Cardiac muscle cell (in vitro differentiated cells and primary cell): ENCODE data around the gene NKX1-1. TPM values are rescaled to one million over a fixed set of nuclear protein-coding genes. Genes with fewer than 3 reads are reported as not detected.

Source experiments
- DNase-seq, 2 donors: peaks; one replicate each; pipeline versions ENCODE4 v3.0.0 to v3.0.0-alpha.2; 2010 to 2017; ENCODE audit warnings: low read depth in 1 of 2, low spot score in 1 of 2
- H3K27ac ChIP-seq: fragments of 200-600 bp; sonication (generic); 2 replicates; pipeline ENCODE4 v1.5.1; 2016
- H3K27me3 ChIP-seq: fragments of 200-600 bp; sonication (generic); 2 replicates; pipeline ENCODE4 v1.6.0; 2016; ENCODE audit warnings: control low read depth
- H3K36me3 ChIP-seq: fragments of 200-600 bp; sonication (generic); 2 replicates; pipeline ENCODE4 v1.5.1; 2016; ENCODE audit warnings: control low read depth
- H3K4me1 ChIP-seq: fragments of 200-600 bp; sonication (generic); 2 replicates; pipeline ENCODE4 v1.8.1; 2017; ENCODE audit warnings: low read depth, mild to moderate bottlenecking, mixed run types
- H3K4me3 ChIP-seq: fragments of 200-600 bp; sonication (generic); 2 replicates; pipeline ENCODE4 v1.5.1; 2016; ENCODE audit warnings: mild to moderate bottlenecking
- H3K9me3 ChIP-seq: fragments of 200-600 bp; sonication (generic); 2 replicates; pipeline ENCODE4 v1.5.1; 2017; ENCODE audit warnings: low read depth, mild to moderate bottlenecking, control low read depth
- polyA plus RNA-seq: library from polyadenylated mRNA; unstranded; fragments of >200 nt; fragmentation: Nextera tagmentation; extraction: Ambion mirVana; gene quantifications from 2 replicates; pipeline ENCODE4 v1.2.1, GENCODE V29; 2016
- total RNA-seq: library from RNA; depleted of rRNA; stranded (reverse); fragments of >200 nt; gene quantifications from 2 replicates; pipeline ENCODE4 v1.2.3, GENCODE V29; 2016
- TF ChIP-seq, protein P1 (sequence below): IDR thresholded peaks from 2 replicates; pipeline ENCODE4 v1.5.1; 2012; ENCODE audit warnings: low read depth, mild to moderate bottlenecking, low read length

NKX1-1 gene
- not detected in 2 replicates for total RNA-seq
- not detected in 2 replicates for polyA plus RNA-seq

DNA sequence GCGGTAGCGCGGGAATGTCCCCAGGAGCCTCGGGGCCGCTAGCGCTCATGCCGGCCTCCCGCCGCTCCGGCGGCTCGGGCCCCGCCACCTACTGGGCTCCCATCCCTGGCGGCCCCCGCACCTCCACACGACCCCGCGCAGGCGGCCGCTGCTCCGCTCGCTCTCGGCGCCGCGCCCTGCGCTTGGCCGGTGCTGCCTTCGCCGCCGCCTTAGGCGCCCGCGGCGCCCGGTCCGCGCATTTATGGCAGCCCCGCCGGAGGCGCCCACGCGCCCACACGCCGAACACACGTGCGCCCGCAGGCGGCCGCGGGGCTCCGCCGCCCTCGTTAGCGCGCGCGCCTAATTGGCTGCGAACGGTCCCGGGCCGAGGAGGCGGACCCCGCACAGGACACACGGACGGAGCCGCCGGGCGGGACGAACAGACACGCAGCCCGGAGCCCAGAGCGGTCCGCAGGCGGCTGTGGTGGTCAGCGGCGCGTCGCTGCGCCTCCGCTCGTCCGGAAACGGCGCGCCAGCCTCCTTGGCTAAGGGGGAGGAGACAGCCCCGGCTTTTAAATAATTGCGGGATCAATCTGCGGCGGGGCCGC, at the start of gene NKX1-1:
Gene NKX1-1 (minus strand): TSS at position 49 of the 587 bp plus-strand sequence. CDS start 0 bp downstream, at position 49.
- Histone ChIP-seq H3K4me3 (no peak within 1 kb of the TSS), H3K27me3 (peaks cover 99% of the 10 kb centered on the region), H3K27ac (no peak within 1 kb of the TSS), H3K36me3 (no peaks in the 10 kb centered on the region), H3K4me1 (no peaks in the 10 kb centered on the region), H3K9me3 (no peaks in the 10 kb centered on the region)
- DNase-seq: no peak
- TF ChIP-seq, protein P1, sequence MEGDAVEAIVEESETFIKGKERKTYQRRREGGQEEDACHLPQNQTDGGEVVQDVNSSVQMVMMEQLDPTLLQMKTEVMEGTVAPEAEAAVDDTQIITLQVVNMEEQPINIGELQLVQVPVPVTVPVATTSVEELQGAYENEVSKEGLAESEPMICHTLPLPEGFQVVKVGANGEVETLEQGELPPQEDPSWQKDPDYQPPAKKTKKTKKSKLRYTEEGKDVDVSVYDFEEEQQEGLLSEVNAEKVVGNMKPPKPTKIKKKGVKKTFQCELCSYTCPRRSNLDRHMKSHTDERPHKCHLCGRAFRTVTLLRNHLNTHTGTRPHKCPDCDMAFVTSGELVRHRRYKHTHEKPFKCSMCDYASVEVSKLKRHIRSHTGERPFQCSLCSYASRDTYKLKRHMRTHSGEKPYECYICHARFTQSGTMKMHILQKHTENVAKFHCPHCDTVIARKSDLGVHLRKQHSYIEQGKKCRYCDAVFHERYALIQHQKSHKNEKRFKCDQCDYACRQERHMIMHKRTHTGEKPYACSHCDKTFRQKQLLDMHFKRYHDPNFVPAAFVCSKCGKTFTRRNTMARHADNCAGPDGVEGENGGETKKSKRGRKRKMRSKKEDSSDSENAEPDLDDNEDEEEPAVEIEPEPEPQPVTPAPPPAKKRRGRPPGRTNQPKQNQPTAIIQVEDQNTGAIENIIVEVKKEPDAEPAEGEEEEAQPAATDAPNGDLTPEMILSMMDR: no peak

DNA sequence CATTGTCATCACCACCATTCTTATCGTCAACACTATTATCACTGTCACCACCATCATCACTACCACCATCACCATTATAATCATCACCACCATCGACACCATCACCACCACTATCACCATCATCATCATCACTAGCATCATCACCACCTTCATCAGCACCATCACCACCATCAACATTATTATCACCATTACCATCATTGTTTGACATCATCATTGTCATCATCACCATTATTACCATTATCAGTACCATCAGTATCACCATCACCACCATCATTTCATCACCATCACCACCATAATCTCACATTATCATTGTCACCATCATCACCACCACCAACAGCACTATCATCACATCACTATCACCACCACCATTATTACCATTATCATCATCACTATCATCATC, 47.5 kb upstream of the NKX1-1 start:
- H3K4me1 ChIP-seq: no peaks in the 10 kb centered on the region
- no peaks in the 10 kb centered on the region for H3K9me3 ChIP-seq
- TF ChIP-seq, protein P1: no peak
- no peak for DNase-seq
- no peak overlapping the region for H3K4me3 ChIP-seq
- H3K27me3 ChIP-seq: peaks cover 14% of the 10 kb centered on the region
- no peaks in the 10 kb centered on the region for H3K36me3 ChIP-seq
- H3K27ac ChIP-seq: no peak overlapping the region

DNA sequence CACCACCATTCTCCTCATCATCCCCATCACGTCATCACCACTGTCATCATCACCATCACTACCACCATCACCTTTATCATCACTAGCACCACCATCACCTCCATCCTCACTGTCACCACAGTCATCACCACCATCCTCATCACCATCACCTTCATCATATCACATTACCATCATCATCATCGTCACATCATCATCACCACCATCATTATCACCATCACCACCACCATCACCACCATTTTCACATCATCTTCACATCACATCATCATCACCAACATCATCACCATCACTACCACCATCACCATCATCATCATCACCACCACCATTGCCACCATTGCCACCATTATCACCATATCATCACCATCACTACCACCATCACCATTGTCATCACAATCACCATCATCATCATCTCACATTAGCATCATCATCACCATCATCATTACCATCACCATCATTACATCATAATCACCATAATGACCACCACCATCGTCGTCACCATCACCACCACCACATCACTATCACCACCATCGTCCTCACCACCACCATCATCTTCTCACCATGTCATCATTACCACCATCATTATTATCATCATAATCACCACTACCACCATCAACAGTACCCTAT, 46.3 kb upstream of the NKX1-1 start:
- DNase-seq: no peak
- no peak overlapping the region for H3K27ac ChIP-seq
- H3K27me3 ChIP-seq: peaks cover 5% of the 10 kb centered on the region
- no peaks in the 10 kb centered on the region for H3K36me3 ChIP-seq
- H3K4me3 ChIP-seq: no peak overlapping the region
- H3K4me1 ChIP-seq: no peaks in the 10 kb centered on the region
- TF ChIP-seq, protein P1: no peak
- no peaks in the 10 kb centered on the region for H3K9me3 ChIP-seq

DNA sequence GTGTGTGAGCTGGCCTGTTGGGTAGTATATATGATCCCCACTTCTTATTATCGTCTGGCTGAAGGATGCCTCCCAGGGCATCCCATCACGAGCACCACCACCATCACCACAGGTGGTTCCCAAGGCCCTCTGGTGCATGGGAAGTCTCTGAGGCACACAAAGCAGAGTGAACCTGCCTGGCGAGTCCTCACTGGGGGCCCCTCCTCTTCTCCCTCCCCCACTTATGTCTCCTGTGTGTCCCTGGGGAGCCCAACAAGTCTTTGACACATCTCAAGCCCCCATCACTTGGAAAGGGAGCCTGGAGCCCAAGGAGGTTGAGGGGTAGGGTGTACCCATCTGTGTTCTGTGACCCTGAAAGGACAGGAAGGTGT, 45.5 kb upstream of the NKX1-1 start:
- Histone ChIP-seq H3K9me3 (no peaks in the 10 kb centered on the region), H3K36me3 (no peaks in the 10 kb centered on the region), H3K27me3 (no peaks in the 10 kb centered on the region), H3K27ac (no peak overlapping the region), H3K4me1 (no peaks in the 10 kb centered on the region), H3K4me3 (no peak overlapping the region)
- DNase-seq: no peak
- TF ChIP-seq, protein P1: no peak

DNA sequence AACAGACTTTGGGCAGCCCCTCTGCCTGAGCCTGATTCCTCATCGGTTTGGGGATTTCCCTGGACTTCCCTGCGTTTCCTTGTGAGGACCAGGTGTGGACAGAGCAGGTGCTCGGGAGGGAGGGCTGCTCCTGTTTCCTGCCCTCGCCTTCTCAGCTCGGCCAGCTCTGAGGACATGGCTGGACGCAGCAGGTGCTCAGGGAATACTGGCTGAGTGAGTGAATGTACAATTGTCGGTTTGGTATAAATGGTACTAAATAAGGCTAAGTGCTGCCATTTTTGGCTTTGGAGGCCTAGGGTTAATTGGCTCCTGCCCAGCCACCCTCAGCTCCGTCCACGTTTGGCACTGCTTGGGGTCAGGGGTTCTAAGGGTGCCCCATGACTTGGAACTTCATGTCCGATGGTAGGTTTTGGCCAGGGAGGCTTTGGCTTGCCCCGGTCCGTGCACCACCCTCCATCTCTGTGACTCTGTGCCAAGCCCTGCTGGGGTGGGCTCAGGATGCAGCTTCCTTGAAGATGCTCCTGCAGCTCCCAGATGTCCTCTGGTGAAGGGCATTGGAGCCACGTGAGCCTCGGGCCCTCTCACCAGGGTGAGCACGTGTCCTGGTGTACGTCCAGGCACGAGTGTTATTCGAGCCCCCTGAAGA, 45.0 kb upstream of the NKX1-1 start:
- no peaks in the 10 kb centered on the region for H3K4me1 ChIP-seq
- H3K4me3 ChIP-seq: no peak overlapping the region
- H3K9me3 ChIP-seq: no peaks in the 10 kb centered on the region
- no peak overlapping the region for H3K27ac ChIP-seq
- no peaks in the 10 kb centered on the region for H3K36me3 ChIP-seq
- no peaks in the 10 kb centered on the region for H3K27me3 ChIP-seq
- DNase-seq: no peak
- TF ChIP-seq, protein P1: no peak
